Glutamatergic neuron (in vitro differentiated cells): ENCODE data around the gene DSCAML1. TPM values are rescaled to one million over a fixed set of nuclear protein-coding genes. Genes with fewer than 3 reads are reported as not detected.

Source experiments
- DNase-seq: peaks from one replicate; pipeline ENCODE4 v3.0.0; 2022
- H3K27ac Mint-ChIP-seq: one replicate; pipeline ENCODE4 v1.8.0; 2020; ENCODE audit warnings: mild to moderate bottlenecking, mixed read lengths, inconsistent platforms; ENCODE audit not compliant: unreplicated experiment
- H3K27me3 Mint-ChIP-seq: one replicate; pipeline ENCODE4 v1.8.0; 2020; ENCODE audit warnings: mild to moderate bottlenecking, moderate library complexity, mixed read lengths, inconsistent platforms; ENCODE audit not compliant: unreplicated experiment
- H3K36me3 Mint-ChIP-seq: one replicate; pipeline ENCODE4 v1.8.0; 2020; ENCODE audit warnings: mild to moderate bottlenecking, mixed read lengths, inconsistent platforms; ENCODE audit not compliant: unreplicated experiment
- H3K4me1 Mint-ChIP-seq: one replicate; pipeline ENCODE4 v1.8.0; 2020; ENCODE audit warnings: mild to moderate bottlenecking, low read depth, mixed read lengths, inconsistent platforms; ENCODE audit not compliant: unreplicated experiment
- H3K4me3 Mint-ChIP-seq: one replicate; pipeline ENCODE4 v1.8.0; 2020; ENCODE audit warnings: mild to moderate bottlenecking, mixed read lengths, inconsistent platforms; ENCODE audit not compliant: unreplicated experiment
- H3K9me3 Mint-ChIP-seq: one replicate; pipeline ENCODE4 v1.8.0; 2020; ENCODE audit warnings: mild to moderate bottlenecking, moderate library complexity, mixed read lengths, inconsistent platforms; ENCODE audit not compliant: unreplicated experiment
- total RNA-seq: library from RNA; stranded (reverse); fragmentation: NEBNext Ultra II Directional; extraction: Animal tissue kit (Norgen Biotek cat#: 25700); gene quantifications from one replicate; pipeline ENCODE4 v1.2.1, GENCODE V29; 2021; ENCODE audit not compliant: unreplicated experiment
- TF ChIP-seq, protein P1 (sequence below): fragments of 200-600 bp; sonication (generic); IDR thresholded peaks from one replicate; pipeline ENCODE4 v1.5.0; 2021; ENCODE audit not compliant: partially characterized antibody, unreplicated experiment

The DSCAML1 gene
- total RNA-seq, 1 donor from 2014 or later, result 0.07 TPM

DNA sequence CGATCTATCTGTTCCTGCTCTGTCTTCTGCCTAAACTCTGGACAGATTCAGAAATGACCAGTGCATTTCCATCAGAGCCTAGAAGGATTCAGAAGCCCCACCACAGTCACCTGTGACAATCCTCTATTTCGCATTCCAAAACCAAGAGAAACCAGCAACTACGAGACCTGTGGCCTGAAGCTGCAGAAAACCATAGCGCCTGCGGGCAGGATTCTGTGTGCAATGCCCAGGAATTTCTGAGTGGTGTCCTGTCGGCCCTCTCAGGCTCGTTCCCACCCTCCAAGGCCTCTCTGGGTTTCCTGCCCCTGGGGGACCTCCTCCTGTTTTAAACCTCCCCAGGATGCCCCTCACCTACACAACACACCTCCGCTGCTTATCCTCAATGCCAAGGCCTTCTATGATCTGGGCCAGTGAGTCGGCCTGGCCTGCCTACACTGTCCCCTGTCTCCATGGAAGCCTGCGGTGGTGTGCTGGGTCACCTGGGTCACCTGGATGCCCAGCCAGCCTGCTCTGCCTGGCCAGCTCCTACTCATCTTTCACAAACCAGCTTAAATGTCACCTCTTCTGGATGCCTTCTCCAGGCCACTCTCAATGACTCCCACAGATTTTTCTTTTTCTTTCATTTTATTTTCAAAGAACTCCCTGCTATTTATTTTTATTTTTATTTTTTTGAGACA lies 271.0 kb downstream of the DSCAML1 start:
- no peak overlapping the region for H3K4me3 Mint-ChIP-seq
- TF ChIP-seq, protein P1, sequence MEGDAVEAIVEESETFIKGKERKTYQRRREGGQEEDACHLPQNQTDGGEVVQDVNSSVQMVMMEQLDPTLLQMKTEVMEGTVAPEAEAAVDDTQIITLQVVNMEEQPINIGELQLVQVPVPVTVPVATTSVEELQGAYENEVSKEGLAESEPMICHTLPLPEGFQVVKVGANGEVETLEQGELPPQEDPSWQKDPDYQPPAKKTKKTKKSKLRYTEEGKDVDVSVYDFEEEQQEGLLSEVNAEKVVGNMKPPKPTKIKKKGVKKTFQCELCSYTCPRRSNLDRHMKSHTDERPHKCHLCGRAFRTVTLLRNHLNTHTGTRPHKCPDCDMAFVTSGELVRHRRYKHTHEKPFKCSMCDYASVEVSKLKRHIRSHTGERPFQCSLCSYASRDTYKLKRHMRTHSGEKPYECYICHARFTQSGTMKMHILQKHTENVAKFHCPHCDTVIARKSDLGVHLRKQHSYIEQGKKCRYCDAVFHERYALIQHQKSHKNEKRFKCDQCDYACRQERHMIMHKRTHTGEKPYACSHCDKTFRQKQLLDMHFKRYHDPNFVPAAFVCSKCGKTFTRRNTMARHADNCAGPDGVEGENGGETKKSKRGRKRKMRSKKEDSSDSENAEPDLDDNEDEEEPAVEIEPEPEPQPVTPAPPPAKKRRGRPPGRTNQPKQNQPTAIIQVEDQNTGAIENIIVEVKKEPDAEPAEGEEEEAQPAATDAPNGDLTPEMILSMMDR, result no peak
- peaks cover 19% of the 10 kb centered on the region for H3K4me1 Mint-ChIP-seq
- peaks cover 6% of the 10 kb centered on the region for H3K27me3 Mint-ChIP-seq
- no peak overlapping the region for H3K27ac Mint-ChIP-seq
- peaks cover 8% of the 10 kb centered on the region for H3K36me3 Mint-ChIP-seq
- no peaks in the 10 kb centered on the region for H3K9me3 Mint-ChIP-seq
- DNase-seq, result no peak

DNA sequence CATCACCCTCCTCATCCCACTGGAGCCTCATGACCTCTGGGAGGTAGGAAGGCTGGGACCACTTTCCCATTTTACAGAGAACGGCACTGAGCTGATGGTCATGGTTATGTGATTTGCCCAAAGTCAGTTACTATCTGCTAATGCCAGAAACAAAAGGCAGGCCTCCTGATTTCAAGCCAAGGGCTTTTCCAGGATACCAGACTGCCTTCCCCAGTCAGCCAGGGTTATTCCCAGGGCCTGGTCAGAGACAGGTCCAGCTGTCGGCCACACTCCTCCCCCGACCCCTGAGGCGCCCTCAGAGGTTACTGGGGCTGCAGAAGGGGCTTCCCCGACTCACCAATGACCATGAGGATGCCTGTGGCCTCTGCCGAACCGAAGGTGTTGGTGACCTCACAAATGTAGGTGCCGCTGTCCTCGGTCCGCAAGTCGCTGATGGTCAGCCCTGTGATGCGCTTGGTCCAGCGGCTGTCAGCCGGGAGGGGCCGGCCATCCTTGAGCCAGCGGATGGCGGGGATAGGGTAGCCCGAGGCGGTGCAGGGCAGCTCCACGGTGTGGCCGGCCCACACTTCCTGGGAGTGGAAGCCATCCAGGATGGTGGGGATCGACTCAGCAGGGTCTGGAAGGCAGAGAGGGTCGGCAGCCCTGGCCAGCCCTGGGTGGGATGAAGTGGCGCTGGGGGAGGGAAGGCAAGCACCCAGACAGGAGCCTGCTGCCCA lies 272.4 kb downstream of the DSCAML1 start:
- TF ChIP-seq, protein P1, result no peak
- H3K36me3 Mint-ChIP-seq, result peaks cover 8% of the 10 kb centered on the region
- DNase-seq, result no peak
- H3K4me3 Mint-ChIP-seq, result no peak overlapping the region
- no peaks in the 10 kb centered on the region for H3K9me3 Mint-ChIP-seq
- H3K27ac Mint-ChIP-seq, result no peak overlapping the region
- H3K4me1 Mint-ChIP-seq, result peaks cover 19% of the 10 kb centered on the region
- peaks cover 6% of the 10 kb centered on the region for H3K27me3 Mint-ChIP-seq

DNA sequence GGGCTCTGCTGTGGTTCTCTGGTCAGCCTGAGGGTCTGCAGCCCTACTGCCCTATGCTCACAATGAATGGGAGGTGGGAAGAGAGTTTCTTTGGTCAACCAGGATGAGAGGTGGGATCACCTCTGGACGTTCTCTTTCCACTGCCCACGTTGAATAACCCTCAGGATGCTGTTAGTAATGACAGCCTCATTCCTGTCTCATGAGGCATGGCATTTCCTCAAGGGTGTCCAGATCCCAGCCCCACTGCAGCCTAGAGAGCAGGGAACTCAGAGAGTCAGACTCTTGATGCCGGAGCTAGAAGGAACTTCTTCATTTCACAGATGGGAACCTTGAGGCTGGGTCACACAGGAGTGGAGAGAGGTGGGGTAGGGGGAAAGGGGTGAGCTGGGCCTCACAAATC lies 273.3 kb downstream of the DSCAML1 start:
- Mint-ChIP-seq H3K4me1 (peaks cover 21% of the 10 kb centered on the region), H3K27me3 (peaks cover 6% of the 10 kb centered on the region), H3K27ac (no peak overlapping the region), H3K9me3 (no peaks in the 10 kb centered on the region), H3K36me3 (peaks cover 8% of the 10 kb centered on the region), H3K4me3 (no peak overlapping the region)
- DNase-seq, result no peak
- TF ChIP-seq, protein P1, result no peak

DNA sequence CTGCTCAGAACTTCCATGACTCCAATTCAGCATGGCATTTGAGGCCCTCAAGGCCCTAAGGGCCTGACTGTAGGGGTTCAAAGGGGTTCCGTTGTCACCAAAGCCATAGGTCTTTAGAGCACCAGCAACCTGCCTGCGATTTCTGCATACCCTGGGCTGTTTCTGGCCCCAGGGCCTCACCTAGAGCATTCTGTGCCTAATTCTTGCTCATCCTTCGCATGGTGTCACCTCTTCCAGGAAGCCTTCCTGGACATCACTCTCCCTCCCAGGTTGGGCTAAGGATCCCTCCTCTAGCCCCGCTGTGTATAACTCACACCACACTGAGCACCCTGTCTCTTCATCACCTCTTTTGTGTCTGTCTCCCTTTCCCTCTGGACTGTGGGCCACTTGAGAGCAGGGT lies 275.0 kb downstream of the DSCAML1 start:
- peaks cover 11% of the 10 kb centered on the region for H3K4me1 Mint-ChIP-seq
- DNase-seq, result no peak
- H3K36me3 Mint-ChIP-seq, result peaks cover 8% of the 10 kb centered on the region
- no peak overlapping the region for H3K4me3 Mint-ChIP-seq
- peaks cover 10% of the 10 kb centered on the region for H3K27me3 Mint-ChIP-seq
- no peak overlapping the region for H3K27ac Mint-ChIP-seq
- no peaks in the 10 kb centered on the region for H3K9me3 Mint-ChIP-seq
- TF ChIP-seq, protein P1, result no peak

DNA sequence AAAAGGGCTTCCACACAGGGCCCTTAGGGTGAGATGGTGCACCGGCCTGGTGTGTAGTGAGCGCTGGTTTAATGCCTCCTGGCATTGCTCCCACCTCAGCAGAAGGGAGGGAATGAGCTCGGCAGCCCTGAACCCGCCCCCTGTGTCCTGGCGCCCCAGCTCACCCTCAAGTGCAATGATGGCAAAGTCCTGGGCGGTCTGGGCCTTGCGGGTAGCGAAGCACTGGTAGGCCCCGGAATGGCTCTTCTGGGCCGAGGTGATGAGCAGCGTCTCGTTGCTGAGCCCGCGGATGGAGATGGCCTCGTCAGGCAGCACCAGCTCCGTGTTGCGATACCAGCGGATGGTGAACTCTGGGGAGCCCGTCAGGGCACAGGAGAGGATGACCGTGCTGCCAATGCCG lies 276.1 kb downstream of the DSCAML1 start:
- TF ChIP-seq, protein P1, result no peak
- Mint-ChIP-seq H3K27me3 (peaks cover 10% of the 10 kb centered on the region), H3K9me3 (no peaks in the 10 kb centered on the region), H3K36me3 (peaks cover 8% of the 10 kb centered on the region), H3K27ac (no peak overlapping the region), H3K4me3 (no peak overlapping the region), H3K4me1 (peaks cover 12% of the 10 kb centered on the region)
- DNase-seq, result no peak
